Stimulated activated CD4-positive, alpha-beta T cell treated with anti-CD3 and anti-CD28 coated beads, Interleukin-4, amount 100 ng/mL, for 24 hours (primary cell): ENCODE results near the gene PAIP2.

ENCODE experiments used
- DNase-seq: peaks from one replicate; pipeline ENCODE4 v3.0.0-alpha.2; 2020

The PAIP2 gene

DNA sequence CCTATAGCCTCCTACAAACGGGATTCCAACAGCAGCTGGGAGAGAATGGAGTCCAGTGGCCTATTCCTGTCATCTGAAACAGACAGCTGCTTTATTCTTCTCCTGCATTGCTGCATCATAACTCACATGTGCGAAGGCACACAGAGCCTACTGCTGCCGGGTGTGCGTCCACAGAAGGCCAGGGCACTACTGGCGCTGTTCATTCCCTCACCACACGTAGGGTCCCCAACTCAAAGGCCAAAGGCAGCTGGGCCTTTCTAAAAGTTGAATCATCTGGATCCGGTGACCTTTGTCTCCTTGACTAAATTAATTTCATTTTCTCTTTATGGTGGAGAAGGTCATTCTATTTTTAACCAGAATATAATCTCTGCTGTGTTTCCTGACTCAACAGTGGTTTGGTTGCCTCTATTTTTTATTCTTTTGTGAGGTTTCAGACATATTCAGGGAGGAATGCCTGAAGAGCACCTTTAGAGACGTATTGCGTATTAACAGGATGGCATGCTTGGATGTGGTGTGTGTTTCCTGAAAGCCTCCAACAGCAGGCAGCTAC is 73.0 kb downstream of the PAIP2 start:
- DNase-seq = no peak

DNA sequence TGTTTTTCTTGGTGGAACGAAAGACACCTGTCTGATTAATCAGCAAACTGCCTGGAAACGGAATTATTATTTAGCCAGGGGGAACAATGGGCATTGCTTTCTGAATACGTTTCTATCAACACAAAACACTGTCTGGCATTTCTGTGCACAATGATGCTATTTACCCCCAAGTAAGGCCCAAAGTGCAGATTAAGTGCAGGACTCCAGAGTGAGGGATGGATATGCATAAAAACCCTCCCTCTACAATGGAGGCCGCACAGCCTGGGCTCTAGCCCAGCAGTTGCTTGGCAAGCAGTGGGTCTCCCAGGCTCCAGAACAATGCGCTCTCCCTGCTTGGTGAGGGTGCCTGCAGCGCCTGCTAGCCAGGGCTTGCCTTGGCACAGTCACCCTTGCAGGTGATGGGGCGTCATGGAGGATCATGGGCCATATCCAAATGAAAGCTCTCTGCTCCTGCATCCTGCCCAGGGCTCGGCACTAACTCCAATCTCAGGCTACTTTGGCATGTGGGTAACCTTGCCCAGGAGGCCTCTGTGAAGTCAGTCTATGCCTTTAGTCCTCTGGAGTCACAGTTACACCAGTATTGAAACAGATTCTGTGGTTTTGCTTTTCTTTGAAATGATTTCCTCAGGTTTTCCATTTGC is 73.7 kb downstream of the PAIP2 start:
- no peak for DNase-seq

DNA sequence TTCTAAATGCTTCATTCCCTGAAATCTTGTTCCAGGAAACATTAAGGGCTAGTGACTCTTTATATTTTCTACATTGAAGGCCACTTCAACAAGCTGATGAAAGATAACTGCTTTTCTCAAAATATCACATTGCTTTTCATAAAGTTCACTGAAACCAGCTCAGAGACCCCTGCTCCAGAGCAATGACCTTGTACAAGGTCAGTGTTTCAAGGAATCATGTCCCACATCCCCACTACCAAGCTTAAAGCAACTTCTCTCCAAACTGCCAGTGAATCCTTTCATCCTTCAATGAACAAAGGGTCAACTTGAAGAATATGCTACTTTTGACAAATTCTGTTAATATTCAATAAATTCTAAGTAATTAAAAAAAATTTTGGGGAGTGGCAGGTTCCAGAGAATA is 74.2 kb downstream of the PAIP2 start:
- DNase-seq = no peak

DNA sequence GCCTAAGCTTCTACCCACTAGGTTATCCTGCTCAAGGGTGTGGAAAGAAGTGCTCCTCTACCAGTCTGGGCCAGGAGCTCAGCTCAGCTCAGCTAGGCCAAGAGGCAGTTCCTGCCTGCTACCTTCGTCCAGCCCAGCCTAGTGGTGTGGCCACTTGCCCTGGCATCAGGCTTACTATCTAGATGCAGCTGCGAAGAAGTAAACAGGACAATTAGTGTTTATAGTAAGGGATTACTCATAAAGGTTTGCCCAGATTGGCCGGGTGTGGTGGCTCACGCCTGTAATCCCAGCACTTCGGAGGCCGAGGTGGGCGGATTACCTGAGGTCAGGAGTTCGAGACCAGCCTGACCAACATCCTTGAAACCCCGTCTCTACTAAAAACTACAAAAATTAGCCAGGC is 75.0 kb downstream of the PAIP2 start:
- DNase-seq = no peak

DNA sequence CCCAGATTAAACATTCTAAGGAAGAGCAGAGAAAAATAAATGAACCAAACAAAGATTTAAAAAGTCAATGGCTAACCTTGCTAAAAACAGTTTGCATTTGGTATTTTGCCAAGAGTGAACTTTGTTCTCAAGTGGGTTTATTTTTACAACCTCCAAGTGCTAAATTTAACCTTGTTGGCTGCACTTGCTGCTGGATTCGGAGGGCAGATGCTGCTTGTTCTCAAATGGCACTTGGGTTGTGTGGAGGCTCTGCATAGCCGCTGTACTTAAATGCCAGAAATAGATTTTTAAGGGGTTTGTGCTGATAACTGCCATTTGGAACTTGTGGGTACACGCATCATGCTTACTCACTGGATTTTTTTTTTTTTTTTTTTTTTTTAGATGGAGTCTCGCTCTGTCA is 75.6 kb downstream of the PAIP2 start:
- DNase-seq = no peak

DNA sequence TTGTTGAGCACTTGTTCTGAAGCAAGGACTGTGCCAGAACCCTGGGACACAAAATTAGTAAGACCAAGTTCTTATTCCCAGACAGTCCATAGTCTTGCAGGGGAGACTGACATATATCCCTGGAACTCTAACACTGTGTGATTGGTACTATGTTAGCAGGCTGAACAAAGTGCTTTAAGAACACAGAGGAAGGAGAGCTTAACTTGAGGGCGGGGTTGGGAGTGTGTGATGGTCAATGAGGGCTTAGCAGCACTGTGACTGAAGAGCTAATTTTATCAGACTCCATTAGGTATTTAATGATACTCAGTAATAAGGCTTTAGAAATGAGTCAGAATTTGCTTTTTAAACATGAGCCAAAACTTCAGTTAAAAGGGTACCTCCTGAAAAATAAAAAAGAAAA is 77.1 kb downstream of the PAIP2 start:
- no peak for DNase-seq
